ENCODE measurements around the gene CTSL.

The CTSL gene

DNA sequence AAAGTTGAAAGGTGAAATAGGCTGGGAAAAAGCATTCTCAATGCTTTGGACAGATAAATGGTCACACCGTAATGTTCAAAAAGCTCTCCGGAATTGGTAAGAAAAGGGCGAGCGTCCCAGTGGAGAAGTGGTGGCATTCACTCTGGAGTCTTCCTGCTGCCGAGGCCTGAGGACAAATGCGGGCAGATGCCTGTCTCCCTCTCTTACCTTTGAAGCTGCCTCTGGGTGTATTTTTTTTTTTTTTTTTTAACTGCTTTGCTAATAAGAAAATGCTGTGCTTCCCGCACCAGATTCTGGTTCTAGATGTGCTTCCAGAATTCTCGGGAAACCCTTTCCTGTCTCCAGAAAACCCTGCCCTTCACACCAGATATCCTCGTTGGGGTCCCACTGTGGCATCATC, 24.4 kb upstream of the CTSL start:
- DNase-seq: no peak

DNA sequence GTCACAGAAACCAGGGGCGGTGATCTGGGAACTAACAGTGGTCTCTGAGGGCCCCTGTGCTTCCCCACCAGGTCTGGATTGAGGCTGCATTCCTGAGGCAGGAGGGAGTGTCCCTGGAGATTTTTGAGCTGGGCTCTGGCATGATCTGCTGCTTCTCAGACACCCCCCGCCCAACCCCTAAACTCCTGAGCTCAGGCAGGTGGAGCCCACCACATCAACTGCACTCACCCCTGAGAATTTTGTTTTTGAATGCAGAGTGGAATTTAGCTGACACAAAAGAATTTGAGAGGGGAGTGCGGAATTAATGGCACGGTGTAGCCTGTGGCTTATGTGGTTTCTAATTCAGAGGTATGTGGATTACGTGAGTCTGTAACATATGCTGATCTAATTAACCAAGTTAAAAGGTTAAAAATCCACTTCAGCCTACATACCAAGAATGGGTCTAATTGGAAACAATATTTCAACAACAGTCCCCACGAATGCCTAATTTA, 23.9 kb upstream of the CTSL start:
- no peak for DNase-seq

GRCh38 chr9:87702921-87703320, 23.0 kb upstream of the CTSL start:
- DNase-seq: no peak

GRCh38 chr9:87703636-87704276, 22.2 kb upstream of the CTSL start:
- no peak for DNase-seq

- DNase-seq: no peak
Measured at GRCh38 chr9:87704342-87704741, 21.6 kb upstream of the CTSL start.

GRCh38 chr9:87706066-87706739, 19.7 kb upstream of the CTSL start:
- no peak for DNase-seq

GRCh38 chr9:87707805-87708506, 18.0 kb upstream of the CTSL start:
- no peak for DNase-seq

DNA sequence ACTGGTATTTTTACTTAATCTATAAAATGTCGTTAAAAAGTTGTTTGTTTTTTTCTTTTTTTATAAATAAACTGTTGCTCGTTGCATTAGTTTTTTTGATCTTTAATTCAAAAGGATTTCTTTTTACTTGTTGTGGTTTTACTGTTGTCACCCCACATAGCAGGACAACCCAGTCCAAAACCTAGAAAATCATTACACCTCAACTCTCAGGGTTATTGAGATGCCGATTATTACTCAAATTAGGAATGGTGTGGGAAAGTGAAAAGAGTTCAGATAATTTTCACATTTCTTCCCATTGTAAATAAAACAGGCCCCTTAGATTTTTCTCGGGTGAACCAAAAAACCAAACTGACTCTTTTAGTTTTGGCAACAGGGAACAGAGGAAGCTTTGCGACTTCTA, 17.4 kb upstream of the CTSL start:
- no peak for DNase-seq

DNA sequence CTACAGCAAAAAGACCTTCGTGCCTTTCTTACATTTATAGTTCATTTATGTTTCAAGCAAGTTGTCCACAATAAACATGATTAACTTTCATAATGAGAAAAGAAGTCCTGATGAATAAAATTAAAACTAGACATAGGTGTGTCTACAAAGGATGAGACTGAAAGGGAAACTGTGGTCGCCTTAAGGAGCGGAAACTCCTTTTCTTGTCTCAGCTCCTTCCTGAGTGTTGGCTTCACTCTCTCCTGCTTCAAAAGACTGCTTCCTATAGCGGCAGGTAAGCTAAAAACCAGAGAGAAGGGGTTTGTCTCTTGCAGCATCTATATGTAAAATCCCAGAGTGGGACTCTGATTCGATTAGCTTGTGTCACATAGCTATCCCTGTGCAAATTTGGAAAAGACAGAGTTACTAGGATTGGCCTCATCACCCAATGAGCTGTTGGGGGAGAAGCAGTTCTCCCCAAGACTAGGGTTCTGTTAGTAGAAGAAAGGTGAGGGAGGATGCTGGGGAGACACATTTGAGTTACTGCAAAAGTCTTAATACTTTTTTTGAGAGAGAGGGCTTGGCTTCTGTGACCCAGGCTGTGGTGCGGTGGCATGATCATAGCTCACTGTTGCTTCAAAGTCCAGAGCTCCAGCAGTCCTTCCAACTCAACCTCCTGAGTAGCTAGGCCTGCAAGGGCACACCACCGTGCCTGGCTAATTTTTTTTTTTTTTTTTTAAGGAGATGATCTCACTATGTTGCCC, 16.8 kb upstream of the CTSL start:
- no peak for DNase-seq

DNA sequence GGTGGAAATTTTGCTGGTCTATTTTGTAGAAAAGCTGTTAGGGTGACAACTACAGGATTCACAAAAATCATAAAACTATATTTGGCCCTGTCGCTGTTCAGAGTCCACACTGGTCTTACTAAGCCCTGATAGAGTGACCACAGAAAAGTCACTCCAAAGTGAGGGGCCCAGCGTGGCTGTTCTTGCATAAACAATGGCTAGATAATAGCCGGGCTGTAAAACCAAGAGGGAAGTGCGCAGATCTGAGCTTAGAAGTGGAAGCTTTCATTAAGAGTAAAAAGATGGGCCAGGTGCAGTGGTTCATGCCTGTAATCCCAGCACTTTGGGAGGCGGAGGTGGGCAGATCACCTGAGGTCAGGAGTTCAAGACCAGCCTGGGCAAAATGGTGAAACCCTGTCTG, 15.5 kb upstream of the CTSL start:
- no peak for DNase-seq

DNA sequence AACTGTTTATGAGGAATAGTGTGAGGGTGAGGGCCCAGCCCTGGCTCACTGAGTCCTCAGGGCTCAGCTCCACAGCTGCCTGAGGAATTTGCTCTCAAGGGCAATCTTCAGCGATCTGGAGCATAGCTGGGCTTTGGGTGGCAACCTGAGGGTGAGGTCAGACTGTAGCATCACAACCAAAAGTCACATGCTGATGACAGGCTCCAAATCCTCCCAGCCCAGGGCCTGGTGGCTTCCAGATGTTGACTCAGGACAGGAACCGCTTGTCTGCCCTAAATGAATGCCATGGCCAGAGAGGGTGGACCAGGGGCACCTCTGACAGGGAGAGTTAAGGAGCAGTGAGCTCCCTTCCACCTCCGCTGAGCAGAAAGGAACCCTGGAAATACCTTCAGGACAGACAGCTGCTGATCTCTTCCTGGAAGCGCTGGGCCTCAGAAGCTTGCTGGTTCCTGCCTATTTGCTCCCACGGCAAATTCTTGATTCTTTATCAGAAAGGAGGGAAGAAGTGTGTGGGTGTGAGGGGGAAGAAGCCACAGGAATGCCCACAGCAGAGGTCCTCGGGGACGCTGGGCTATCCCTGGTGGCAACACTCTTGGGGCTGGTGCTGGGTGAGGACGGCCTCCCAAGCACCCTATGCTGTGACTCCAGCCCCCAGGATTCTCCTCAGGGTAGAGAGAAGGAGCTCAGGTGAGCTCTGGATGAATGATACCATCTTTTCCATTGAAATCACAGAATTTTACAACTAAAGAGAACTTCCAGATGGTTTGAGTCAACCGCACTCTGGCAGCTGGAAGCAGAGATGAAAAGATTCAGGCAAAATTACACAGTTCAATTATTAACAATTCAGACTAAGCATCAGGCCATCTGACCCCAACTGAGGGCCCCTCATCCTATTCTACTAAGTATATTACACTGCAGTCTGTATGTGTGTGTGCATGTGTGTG, 13.8 kb upstream of the CTSL start:
- DNase-seq: no peak

DNA sequence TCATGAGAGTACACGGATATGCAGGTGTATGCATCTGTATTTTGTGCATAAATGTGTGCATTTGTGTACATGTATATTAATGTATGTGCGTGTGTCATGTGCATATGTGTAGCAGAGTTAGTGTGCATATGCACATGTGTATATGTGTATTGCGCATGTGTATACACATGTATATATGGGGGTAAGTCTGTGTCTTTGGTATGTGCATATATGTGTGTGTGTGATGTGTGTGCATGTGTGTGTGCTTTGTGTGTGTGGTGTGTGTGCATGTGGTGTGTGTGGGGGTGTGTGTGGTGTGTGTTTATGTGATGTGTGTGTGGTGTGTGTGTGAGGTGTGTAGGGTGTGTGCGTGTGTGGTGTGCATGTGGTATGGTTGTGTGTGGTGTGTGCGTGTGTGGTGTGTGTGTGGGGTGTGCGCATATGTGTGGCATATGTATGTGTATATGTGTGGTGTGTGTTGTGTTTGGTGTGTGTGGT, 13.1 kb upstream of the CTSL start:
- DNase-seq: no peak

GRCh38 chr9:87713278-87713987, 12.5 kb upstream of the CTSL start:
- no peak for DNase-seq

- no peak for DNase-seq
Measured at GRCh38 chr9:87713988-87714330, 12.0 kb upstream of the CTSL start.

DNA sequence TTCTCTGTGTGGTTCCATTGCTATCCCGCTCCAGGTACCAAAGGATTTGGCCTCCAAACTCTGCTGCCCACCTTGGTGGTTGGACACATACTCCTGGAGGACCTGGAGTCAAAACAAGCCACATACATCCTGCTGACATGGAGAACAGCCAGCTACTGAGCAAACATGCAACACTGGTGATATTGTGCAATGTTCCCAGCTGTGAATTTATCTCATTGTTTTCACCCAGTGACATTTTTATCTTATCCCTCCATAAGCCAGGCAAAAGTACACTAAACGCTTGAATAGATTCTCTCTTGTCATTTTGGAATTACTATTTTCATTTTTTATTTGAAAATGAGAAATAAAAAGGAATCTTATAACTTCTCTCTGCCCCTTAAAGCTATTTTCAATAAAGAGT, 11.1 kb upstream of the CTSL start:
- no peak for DNase-seq

DNA sequence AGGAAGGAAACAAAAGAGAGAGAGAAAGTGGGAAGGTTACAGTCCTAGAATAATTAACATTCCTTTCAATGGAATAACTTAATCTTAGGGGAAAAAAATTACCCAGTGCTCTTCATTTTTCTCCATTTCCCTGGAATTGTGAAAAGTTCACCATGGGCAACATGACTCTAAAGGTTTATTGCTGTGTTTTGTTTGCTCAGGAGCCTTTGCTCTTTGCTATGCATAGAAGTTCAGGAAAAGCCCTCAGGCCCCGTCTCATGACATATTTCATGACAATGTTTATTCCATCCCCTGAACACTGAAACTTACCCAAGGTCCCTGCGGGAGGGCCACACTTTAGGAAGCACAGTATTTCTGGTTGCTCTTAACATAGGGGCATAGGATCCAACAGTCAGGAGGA, 9.8 kb upstream of the CTSL start:
- DNase-seq: no peak

GRCh38 chr9:87717456-87717855, 8.5 kb upstream of the CTSL start:
- no peak for DNase-seq

DNA sequence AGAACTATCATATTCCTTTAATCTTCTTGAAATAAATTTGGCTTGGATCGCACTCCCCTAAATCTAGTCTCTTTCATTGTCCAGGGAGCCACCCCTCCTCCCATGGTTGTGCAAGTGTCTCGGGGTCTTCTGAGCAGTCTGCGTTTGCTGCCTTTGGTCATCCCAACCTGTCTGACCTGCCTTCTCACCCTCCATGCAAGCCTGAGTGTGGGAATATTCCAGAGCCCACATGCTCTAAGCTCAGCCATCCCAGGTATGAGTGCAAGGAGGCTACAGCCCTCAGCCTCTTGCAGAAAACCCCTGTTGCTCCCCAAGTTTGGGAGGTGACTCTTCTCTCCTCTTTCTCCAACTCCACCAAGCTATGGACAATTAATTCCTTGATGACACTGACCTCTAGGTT, 7.7 kb upstream of the CTSL start:
- DNase-seq: no peak

GRCh38 chr9:87718852-87719612, 6.9 kb upstream of the CTSL start:
- no peak for DNase-seq

- DNase-seq: no peak
Measured at GRCh38 chr9:87720173-87720572, 5.7 kb upstream of the CTSL start.
